ENCODE measurements around the gene SPSB1. TPM values are rescaled to one million over a fixed set of nuclear protein-coding genes. Genes with fewer than 3 reads are reported as not detected.

The SPSB1 gene
- polyA plus RNA-seq, 1 experiment = 20.3 TPM

DNA sequence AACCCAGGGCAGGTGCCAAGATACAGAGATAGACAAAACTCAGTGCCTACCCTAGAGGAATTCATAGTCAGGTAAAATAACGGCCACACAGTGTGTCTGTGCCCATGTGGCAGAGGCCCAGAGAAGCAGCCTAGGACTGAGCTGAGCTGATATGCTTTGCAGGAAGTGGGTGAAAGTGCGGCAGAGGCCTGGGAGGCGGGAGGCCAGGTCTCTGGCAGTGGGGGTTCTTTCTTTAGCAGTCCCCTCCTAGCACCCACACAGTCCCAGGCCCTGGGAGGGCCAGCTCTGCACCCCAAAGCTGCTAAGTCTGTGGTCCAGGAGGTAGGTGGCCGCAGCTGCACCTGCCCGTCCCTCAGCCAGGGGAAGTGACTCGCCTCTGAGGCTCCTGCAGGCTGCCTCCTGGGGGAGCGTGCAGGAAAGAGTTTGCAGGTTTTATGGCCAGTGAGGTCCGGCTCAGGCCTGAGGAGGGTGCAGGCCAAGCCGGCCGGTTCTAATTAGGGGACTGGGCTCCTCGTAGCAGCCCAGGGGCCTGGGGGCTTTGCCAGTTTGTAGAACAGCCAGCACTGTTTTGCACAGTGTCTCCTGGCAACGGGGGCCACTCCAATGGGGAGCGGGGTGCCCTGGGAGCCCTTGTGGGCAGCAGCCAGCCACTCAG is 107.9 kb downstream of the SPSB1 start:
- POLR2A ChIA-PET = interaction anchor here (1.1 to 1.7 kb wide), 4 partner anchors 11 to 111 kb away, joined by 3 to 8 read pairs (median 4); no protein-coding TSS in a partner anchor
- Histone ChIP-seq H3K27ac (ENCODE audit: low read depth, low read length) (no peak overlapping the region), H3K4me3 (ENCODE audit: low read depth, low read length) (no peak overlapping the region), H3K9me3 (ENCODE audit: control insufficient read depth, insufficient read depth, low read length) (peaks cover 11% of the 10 kb centered on the region), H3K27me3 (ENCODE audit: control insufficient read depth, insufficient read depth, low read length) (no peaks in the 10 kb centered on the region)
- CTCF ChIA-PET = interaction anchor here (1.2 kb wide), 1 partner anchor 8 kb away, joined by 5 read pairs; no protein-coding TSS in a partner anchor
- TF ChIP-seq, protein P1, sequence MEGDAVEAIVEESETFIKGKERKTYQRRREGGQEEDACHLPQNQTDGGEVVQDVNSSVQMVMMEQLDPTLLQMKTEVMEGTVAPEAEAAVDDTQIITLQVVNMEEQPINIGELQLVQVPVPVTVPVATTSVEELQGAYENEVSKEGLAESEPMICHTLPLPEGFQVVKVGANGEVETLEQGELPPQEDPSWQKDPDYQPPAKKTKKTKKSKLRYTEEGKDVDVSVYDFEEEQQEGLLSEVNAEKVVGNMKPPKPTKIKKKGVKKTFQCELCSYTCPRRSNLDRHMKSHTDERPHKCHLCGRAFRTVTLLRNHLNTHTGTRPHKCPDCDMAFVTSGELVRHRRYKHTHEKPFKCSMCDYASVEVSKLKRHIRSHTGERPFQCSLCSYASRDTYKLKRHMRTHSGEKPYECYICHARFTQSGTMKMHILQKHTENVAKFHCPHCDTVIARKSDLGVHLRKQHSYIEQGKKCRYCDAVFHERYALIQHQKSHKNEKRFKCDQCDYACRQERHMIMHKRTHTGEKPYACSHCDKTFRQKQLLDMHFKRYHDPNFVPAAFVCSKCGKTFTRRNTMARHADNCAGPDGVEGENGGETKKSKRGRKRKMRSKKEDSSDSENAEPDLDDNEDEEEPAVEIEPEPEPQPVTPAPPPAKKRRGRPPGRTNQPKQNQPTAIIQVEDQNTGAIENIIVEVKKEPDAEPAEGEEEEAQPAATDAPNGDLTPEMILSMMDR (IDR thresholded peaks at IDR 0.05; ENCODE audit: low read depth, low read length) = 0 out of 2 replicates have a peak, but pooled peaks have one; percentile 11
- DNase-seq (ENCODE audit: low read depth, low spot score) = no peak

DNA sequence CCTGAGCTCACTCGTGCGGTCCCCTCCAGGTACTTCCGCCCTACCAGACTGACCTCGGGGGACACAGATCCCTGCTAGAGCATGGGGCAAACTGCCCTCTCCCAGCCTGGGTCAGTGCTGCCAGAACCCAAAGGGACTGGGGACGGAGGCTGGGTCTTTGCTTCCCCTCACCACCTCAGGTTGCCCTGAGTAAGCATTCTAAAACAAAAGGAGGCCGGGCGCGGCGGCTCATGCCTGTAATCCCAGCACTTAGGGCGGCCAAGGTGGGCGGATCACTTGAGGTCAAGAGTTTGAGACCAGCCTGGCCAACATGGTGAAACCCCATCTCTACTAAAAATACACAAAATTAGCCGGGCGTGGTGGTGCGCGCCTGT is 108.4 kb downstream of the SPSB1 start:
- no peaks in the 10 kb centered on the region for H3K27me3 ChIP-seq (ENCODE audit: control insufficient read depth, insufficient read depth, low read length)
- no peak for DNase-seq (ENCODE audit: low read depth, low spot score)
- H3K4me3 ChIP-seq (ENCODE audit: low read depth, low read length) = no peak overlapping the region
- TF ChIP-seq, protein P1 (IDR thresholded peaks at IDR 0.05; ENCODE audit: low read depth, low read length) = no peak
- ChIA-PET CTCF (no interaction called here), POLR2A (no interaction called here)
- peaks cover 10% of the 10 kb centered on the region for H3K9me3 ChIP-seq (ENCODE audit: control insufficient read depth, insufficient read depth, low read length)
- no peak overlapping the region for H3K27ac ChIP-seq (ENCODE audit: low read depth, low read length)

DNA sequence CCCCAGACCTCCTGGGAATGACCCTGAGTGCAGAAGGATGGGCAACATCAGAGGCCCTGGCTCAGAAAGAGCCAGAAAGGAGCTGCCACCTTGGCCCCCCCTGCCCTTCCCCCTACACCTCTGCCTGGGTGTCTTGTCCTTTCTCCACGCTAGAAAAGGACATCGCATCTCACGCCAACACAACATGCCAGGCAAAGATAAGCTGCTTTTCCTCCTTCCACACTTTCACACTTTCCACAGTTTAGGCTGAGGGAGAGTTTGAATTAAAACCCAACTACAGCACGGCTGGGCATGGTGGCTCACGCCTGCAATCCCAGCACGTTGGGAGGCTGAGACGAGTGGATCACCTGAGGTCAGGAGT is 109.5 kb downstream of the SPSB1 start:
- POLR2A ChIA-PET = no interaction called here
- CTCF ChIA-PET = interaction anchor here (0.6 kb wide), 1 partner anchor 300 kb away, joined by 3 read pairs; no protein-coding TSS in a partner anchor
- Histone ChIP-seq H3K4me3 (ENCODE audit: low read depth, low read length) (no peak overlapping the region), H3K9me3 (ENCODE audit: control insufficient read depth, insufficient read depth, low read length) (peaks cover 10% of the 10 kb centered on the region), H3K27me3 (ENCODE audit: control insufficient read depth, insufficient read depth, low read length) (no peaks in the 10 kb centered on the region), H3K27ac (ENCODE audit: low read depth, low read length) (no peak overlapping the region)
- DNase-seq (ENCODE audit: low read depth, low spot score) = no peak
- TF ChIP-seq, protein P1 (IDR thresholded peaks at IDR 0.05; ENCODE audit: low read depth, low read length) = no peak

DNA sequence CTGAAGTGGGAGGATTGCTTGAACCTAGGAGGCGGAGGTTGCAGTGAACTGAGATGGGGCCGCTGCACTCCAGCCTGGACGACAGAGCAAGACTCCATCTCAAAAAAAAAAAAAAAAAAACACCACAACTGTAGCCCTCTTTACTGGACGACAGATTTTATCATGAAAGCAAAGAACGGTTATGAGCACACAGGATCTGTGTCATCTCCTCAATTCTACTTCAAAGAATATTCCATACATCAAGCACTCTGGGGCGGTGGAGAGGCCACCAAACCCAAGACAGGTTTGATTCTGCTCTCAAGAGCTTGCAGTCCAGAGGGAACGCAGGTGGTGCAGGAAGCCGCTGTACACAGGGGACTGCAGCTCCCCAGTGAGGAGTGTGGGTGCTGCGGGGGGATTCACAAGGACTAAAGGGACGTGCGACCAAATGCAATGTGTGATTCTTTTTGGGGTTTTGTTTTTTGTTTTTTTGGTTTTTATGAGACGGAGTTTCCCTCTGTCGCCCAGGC is 110.1 kb downstream of the SPSB1 start:
- CTCF ChIA-PET = no interaction called here
- POLR2A ChIA-PET = interaction anchor here (0.7 kb wide), 1 partner anchor 277 kb away, joined by 4 read pairs; no protein-coding TSS in a partner anchor
- no peak for DNase-seq (ENCODE audit: low read depth, low spot score)
- Histone ChIP-seq H3K9me3 (ENCODE audit: control insufficient read depth, insufficient read depth, low read length) (peaks cover 10% of the 10 kb centered on the region), H3K27ac (ENCODE audit: low read depth, low read length) (no peak overlapping the region), H3K4me3 (ENCODE audit: low read depth, low read length) (no peak overlapping the region), H3K27me3 (ENCODE audit: control insufficient read depth, insufficient read depth, low read length) (no peaks in the 10 kb centered on the region)
- TF ChIP-seq, protein P1 (IDR thresholded peaks at IDR 0.05; ENCODE audit: low read depth, low read length) = no peak

DNA sequence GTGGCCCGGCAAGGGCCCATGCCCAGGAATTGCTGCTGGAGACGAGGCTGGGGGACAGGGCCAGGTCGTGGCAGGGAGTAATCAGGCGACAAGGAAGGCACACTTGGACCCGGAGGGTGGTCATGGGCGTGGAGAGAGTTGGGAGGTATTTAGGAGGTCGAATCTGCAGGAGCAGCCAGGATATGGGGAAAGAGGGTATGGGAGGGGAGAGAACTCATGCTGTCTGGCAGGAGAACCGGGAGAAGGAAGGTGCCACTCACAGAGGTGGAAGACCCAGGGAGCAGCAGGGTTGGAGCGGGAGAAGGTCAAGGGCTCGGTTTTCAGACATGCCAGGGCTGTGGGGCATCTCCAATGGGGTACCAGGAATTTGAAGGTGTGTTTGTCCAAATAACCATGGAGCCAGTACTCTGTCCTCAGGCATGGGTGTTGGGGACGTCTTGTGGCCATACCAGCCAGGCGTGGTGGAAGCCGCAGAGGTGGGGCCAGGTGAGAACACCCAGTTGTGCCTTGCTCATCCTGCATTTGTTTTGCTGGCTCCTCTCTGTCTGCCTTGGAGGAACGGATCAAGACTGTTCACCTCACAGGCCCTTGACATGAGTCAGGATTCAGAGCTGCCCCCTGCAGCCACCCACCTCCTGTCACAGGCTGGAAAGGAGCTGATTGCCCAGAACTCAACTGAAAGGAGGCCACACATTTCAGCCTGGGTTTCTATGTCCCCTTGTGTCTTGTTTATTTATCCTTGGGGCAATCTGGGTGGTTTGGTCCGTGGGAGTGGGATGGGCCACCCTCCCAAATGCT is 111.6 kb downstream of the SPSB1 start:
- ChIA-PET CTCF (no interaction called here), POLR2A (no interaction called here)
- no peaks in the 10 kb centered on the region for H3K27me3 ChIP-seq (ENCODE audit: control insufficient read depth, insufficient read depth, low read length)
- H3K4me3 ChIP-seq (ENCODE audit: low read depth, low read length) = no peak overlapping the region
- TF ChIP-seq, protein P1 (IDR thresholded peaks at IDR 0.05; ENCODE audit: low read depth, low read length) = no peak
- no peak overlapping the region for H3K27ac ChIP-seq (ENCODE audit: low read depth, low read length)
- peaks cover 10% of the 10 kb centered on the region for H3K9me3 ChIP-seq (ENCODE audit: control insufficient read depth, insufficient read depth, low read length)
- no peak for DNase-seq (ENCODE audit: low read depth, low spot score)

Data from AG04450 (cell line).